GM10248 (cell line): Measurements from ENCODE around the gene SNORC.
A peak's percentile ranks its signal among the peaks of the same experiment; 100 is the strongest.

Source experiments
- CTCF ChIA-PET: fragments of 300-600 bp; sonication (Branson Sonifier 250); formaldehyde crosslinking; extraction: SDS; loops from one replicate; lab custom pipeline; 2021; ENCODE audit warnings: antibody characterized with exemption; lab: Yijun Ruan, JAX
- POLR2A ChIA-PET: fragments of 350-650 bp; sonication (Branson Sonifier 250); formaldehyde crosslinking; extraction: SDS; loops from one replicate; lab custom pipeline; 2020; ENCODE audit warnings: antibody characterized with exemption; lab: Yijun Ruan, JAX
- DNase-seq: peaks from one replicate; pipeline ENCODE4 v3.0.0; 2012; ENCODE audit errors: extremely low spot score
- TF ChIP-seq, protein P1 (sequence below): IDR thresholded peaks from 2 replicates; pipeline ENCODE4 v1.5.1; 2012; ENCODE audit warnings: mild to moderate bottlenecking, low read depth; ENCODE audit errors: extremely low read depth, missing control alignments, control extremely low read depth

The SNORC gene

DNA sequence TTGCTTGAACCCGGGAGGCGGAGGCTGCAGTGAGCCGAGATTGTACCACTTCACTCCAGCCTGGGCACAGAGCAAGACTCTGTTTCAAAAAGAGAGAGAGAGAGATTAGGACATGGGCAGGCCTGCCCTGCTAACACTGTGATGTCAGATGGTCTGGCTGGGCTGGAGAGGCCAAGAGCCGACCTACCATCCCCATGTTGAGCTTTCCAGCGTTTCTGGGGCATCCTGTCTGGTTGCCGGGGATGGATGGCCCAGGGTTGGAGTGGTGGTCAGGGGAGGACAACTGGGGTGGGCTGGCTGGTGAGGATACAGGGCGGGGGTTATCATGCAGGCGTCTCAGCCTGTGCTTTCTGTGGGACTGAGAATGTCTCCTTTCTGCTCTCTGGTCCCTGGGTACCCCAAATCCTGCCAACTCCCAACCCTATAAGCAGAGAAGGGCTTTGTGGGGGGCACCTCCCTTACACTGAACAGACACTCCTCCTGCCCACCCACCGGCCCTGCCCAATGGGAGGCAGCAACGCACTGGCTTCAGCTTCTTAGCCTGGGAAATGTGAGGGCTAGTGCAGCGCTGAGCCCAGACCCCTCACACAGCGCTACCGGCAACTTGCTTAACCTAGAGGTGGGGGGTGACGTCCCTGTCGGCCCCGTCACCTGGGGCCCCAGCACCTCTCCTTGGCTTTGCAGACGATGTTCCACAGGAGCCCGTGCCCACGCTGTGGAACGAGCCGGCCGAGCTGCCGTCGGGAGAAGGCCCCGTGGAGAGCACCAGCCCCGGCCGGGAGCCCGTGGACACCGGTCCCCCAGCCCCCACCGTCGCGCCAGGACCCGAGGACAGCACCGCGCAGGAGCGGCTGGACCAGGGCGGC, 5.4 kb downstream of the SNORC start:
- CTCF ChIA-PET: interaction anchor here (1.1 kb wide), 1 partner anchor 153 kb away, joined by 3 read pairs; no protein-coding TSS in a partner anchor
- DNase-seq: no peak
- TF ChIP-seq, protein P1, sequence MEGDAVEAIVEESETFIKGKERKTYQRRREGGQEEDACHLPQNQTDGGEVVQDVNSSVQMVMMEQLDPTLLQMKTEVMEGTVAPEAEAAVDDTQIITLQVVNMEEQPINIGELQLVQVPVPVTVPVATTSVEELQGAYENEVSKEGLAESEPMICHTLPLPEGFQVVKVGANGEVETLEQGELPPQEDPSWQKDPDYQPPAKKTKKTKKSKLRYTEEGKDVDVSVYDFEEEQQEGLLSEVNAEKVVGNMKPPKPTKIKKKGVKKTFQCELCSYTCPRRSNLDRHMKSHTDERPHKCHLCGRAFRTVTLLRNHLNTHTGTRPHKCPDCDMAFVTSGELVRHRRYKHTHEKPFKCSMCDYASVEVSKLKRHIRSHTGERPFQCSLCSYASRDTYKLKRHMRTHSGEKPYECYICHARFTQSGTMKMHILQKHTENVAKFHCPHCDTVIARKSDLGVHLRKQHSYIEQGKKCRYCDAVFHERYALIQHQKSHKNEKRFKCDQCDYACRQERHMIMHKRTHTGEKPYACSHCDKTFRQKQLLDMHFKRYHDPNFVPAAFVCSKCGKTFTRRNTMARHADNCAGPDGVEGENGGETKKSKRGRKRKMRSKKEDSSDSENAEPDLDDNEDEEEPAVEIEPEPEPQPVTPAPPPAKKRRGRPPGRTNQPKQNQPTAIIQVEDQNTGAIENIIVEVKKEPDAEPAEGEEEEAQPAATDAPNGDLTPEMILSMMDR: peak; percentile 33
- POLR2A ChIA-PET: no interaction called here

DNA sequence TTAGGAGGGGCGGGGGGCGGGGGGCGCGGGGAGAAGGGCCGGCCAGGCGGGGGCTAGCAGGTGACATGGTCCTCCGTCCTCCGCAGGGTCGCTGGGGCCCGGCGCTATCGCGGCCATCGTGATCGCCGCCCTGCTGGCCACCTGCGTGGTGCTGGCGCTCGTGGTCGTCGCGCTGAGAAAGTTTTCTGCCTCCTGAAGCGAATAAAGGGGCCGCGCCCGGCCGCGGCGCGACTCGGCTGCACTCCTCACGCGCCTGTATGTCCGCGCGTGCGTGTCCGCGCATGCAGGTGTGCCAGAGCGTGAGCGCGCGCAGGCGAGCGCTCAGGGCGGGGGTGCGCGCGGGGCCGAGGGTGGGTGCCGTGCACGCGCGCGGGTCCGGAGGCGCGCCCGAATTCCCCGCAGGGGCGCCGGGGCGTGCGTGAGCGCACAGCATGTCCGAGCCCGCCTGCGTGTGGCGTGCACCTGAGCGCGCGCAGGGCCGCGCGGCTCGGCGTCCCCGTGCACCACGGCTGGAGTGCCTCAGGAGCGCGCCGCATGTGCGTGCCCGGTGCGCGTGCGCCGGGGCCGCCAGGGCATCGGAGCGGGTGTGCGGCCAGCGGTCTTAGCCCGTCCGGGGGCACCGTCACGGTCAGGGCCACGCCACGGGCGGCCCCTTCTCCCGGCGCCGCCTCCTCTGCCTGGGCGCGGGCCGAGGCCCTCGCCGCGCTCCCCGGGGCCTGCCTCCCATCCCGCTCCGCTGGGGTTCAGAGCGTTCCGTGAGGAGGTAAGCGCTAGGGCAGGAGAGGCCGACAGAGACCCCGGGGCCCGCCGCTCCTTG, 6.3 kb downstream of the SNORC start:
- peak; percentile 56 for DNase-seq

DNA sequence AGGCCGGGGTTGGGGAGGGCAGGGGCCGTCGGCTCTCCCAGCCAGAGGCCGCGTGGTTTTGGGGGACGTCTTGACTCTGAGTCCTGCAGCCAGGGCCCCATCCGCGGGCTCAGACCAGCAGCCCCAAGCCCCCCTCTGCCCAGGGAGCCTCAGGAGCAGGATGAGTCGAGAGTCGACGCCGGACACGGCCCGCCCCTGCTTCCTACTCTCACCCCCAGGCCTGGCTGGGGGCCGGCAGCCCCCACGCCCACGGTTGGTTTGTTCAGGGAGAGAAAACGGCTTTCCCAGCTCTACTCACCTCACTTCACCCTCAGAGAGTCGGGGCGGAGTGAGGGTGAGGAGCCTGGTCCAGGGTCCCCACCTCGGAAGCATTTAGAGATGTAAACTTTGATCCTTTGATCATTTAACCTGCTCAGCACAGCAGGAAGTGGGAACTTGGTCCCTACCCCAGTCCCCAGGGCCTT, 6.9 kb downstream of the SNORC start:
- DNase-seq: no peak
- TF ChIP-seq, protein P1: no peak
- POLR2A ChIA-PET: no interaction called here
- CTCF ChIA-PET: interaction anchor here (0.8 kb wide), 1 partner anchor 178 kb away, joined by 3 read pairs; no protein-coding TSS in a partner anchor

More for the DNA sequence above, 6.3 kb downstream of the SNORC start:
- TF ChIP-seq, protein P1: peak; percentile 20
- CTCF ChIA-PET: no interaction called here
- POLR2A ChIA-PET: no interaction called here

DNA sequence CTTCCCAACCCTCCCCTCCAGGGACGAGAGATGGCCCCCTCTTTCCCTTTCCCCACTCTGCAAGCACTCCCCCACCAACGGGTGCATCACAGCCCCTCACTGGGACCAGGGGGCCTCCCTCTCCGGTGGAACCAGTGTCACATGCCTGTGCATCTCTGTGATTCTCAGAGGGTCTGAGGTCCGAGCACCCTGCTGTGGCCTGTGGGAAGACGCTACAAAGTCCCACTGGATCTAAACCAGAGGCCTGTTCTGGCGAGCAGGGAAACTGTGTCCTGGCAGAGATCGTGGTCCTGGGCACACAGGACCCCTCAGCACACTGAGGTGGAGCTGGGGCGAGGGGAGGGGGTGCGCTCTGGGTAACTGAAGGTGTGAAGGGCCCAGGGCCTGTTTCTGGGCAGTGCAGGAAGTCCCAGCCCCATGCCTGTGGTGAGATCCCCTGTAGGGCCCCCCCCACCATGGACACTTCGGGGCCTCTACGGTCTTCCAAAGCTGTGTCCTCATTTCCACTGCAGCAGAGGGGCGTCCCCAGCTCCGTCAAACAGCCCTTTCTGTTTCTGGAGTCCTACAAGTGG, 8.0 kb downstream of the SNORC start:
- TF ChIP-seq, protein P1: no peak
- ChIA-PET CTCF (no interaction called here), POLR2A (no interaction called here)
- no peak for DNase-seq

DNA sequence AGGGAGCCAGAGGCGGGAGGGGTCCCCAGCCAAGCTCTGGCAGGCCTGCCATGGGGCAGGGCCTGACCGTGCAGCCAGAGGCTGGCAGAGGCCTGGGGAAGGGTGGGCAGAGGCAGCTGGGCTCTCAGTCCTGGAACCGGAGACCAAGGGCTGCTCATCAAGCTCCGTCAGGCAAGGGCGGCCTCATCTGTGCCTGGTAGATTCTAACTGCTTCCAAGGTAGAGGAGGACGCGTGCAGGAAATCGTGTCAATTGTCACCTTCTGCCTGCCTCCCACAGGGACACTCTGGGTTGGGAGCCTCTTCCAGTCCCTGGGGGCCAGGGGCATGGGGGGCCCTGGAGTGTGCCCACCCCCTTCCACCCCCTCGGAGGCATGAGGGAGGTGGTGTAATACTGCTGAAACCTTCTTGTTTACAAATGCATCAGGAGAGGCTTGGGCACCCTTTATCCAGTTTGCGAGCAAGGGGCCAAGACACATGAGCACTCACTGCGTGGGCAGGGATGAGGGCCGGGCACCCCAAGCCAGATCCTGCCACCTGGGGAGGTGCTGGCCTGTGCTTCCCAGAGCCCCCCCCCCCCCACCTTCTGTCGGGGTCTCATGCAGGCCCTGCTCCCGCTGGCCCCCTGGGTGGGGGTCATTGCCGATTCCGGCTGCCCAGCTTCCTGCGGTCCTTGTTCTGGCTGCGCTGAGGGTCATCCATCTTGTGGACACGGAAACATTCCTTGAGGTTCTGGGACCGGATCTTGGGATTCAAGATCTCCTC, 9.0 kb downstream of the SNORC start:
- TF ChIP-seq, protein P1: no peak
- ChIA-PET POLR2A (no interaction called here), CTCF (no interaction called here)
- no peak for DNase-seq
